Mesothelial cell of epicardium (in vitro differentiated cells): ENCODE results near the gene MSH3. TPM values are rescaled to one million over a fixed set of nuclear protein-coding genes. Genes with fewer than 3 reads are reported as not detected.
"Not testable (repeated sequence)": the region's sequence is repeated elsewhere in the genome, so short reads cannot be mapped to it uniquely, and the experiment has no call there.

Experiments used
- DNase-seq, 2 experiments: peaks; one replicate each; pipeline ENCODE4 v3.0.0; 2021; ENCODE audit warnings: low spot score in 2 of 2; ENCODE audit not compliant: unreplicated experiment in 2 of 2
- H3K27ac Mint-ChIP-seq: 2 replicates; pipeline ENCODE4 v1.8.0; 2021; ENCODE audit warnings: mixed read lengths
- H3K27me3 Mint-ChIP-seq: 2 replicates; pipeline ENCODE4 v1.8.0; 2021; ENCODE audit warnings: low read depth, mixed read lengths
- H3K36me3 Mint-ChIP-seq: 2 replicates; pipeline ENCODE4 v1.8.0; 2021; ENCODE audit warnings: mixed read lengths
- H3K4me1 Mint-ChIP-seq: 2 replicates; pipeline ENCODE4 v1.8.0; 2021; ENCODE audit warnings: mixed read lengths
- H3K4me3 Mint-ChIP-seq: 2 replicates; pipeline ENCODE4 v1.8.0; 2021; ENCODE audit warnings: mild to moderate bottlenecking, moderate library complexity, mixed read lengths
- H3K9me3 Mint-ChIP-seq: 2 replicates; pipeline ENCODE4 v1.8.0; 2021; ENCODE audit warnings: mixed read lengths
- total RNA-seq: library from RNA; stranded (reverse); gene quantifications from 3 replicates; pipeline ENCODE4 v1.2.1, GENCODE V29; 2021
- TF ChIP-seq, protein P1 (sequence below): fragments of 200-600 bp; sonication (generic); IDR thresholded peaks from one replicate; pipeline ENCODE4 v1.5.0; 2021; ENCODE audit warnings: antibody characterized with exemption; ENCODE audit not compliant: unreplicated experiment

Gene MSH3
- total RNA-seq, 1 donor from 2014 or later = 18.4 TPM

DNA sequence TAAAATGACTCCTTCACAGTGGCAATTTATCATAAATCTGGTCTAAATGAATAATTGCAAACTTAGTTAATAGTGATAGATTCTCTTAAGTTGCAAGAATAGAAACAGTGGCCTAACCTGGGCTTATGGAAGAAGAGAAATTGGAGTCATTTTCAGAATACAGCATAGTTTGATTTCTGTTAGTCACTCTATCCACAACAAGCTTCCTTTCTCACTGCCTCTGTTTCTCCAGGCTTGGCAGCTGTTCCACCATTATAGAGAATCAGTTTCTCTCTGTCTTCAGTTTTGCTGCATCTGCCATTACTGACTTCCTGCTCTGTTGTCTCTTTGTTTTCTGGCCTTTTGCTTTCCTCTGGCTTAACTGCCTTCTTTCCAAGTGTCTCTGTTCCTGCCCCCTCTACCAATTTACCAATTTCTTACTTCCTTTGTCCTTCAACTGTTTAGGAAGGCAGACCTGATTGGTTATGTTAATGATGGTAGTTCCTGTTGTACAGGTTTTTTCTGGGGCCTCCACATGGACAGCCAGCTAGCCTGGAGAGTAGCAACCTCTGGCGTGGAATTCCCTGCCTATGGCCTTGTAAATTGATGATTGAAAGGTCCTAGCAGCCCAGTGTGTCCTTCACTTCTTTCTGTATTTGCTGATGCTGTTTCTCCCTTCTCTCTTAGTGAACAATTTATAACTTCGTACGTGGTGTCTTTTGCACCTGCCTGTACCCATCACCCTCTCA is 229.8 kb downstream of the MSH3 start:
- Mint-ChIP-seq H3K4me1 (peaks cover 23% of the 10 kb centered on the region), H3K27me3 (no peaks in the 10 kb centered on the region), H3K27ac (peak overlapping the region; percentile 47), H3K4me3 (no peak overlapping the region), H3K36me3 (peaks cover 20% of the 10 kb centered on the region), H3K9me3 (peaks cover 16% of the 10 kb centered on the region)
- TF ChIP-seq, protein P1, sequence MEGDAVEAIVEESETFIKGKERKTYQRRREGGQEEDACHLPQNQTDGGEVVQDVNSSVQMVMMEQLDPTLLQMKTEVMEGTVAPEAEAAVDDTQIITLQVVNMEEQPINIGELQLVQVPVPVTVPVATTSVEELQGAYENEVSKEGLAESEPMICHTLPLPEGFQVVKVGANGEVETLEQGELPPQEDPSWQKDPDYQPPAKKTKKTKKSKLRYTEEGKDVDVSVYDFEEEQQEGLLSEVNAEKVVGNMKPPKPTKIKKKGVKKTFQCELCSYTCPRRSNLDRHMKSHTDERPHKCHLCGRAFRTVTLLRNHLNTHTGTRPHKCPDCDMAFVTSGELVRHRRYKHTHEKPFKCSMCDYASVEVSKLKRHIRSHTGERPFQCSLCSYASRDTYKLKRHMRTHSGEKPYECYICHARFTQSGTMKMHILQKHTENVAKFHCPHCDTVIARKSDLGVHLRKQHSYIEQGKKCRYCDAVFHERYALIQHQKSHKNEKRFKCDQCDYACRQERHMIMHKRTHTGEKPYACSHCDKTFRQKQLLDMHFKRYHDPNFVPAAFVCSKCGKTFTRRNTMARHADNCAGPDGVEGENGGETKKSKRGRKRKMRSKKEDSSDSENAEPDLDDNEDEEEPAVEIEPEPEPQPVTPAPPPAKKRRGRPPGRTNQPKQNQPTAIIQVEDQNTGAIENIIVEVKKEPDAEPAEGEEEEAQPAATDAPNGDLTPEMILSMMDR = no peak
- no peak for DNase-seq

DNA sequence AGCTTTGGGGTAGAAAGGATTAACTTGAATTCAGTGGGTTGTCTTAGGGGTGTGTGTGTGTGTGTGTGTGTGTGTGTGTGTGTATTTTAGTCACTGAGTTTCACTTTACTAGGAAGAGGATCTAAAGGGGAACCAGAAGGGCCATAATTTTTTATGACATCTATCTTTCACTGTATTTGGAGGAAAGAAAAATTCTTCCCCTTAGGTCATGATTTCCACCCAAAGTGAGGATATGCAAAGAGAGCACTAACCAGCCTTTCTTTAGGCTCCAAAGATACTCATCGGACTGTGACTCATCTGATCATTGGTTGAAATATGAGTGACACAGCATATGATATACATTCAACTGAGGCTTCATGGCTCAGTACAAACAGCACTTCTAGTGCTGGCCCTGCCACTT is 230.5 kb downstream of the MSH3 start:
- TF ChIP-seq, protein P1 = no peak
- Mint-ChIP-seq H3K4me3 (no peak overlapping the region), H3K27ac (peak overlapping the region; percentile 47), H3K9me3 (peaks cover 16% of the 10 kb centered on the region), H3K27me3 (no peaks in the 10 kb centered on the region), H3K4me1 (peaks cover 23% of the 10 kb centered on the region), H3K36me3 (peaks cover 21% of the 10 kb centered on the region)
- DNase-seq = no peak

DNA sequence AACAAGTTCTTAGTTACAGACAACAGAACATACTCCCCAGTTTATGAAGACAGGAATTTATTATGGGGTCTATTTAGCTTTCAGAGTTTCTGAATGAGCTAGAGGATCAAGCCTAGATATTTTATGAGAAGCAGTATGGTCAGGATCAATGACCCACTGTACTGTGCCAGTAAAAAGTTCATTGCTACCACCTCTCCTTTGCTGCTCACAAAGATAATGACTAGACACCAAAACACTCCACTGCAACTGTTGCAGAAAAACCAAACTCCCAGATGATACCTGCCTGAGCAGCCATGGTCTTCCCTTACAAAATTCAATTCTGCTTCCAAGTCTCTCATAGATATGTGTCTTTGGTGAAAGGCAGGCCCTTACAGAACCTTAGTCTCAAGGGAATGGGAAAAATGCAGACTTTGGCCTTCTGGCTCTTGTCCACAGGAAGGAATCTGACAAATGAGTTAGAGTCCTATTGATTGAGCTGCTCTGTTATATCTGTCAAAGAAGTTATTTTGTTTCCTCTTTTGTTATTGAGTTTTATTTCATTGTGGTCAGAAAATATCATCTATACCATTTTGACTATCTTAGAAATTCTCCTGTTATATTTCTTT is 231.0 kb downstream of the MSH3 start:
- peaks cover 20% of the 10 kb centered on the region for H3K4me1 Mint-ChIP-seq
- no peak overlapping the region for H3K4me3 Mint-ChIP-seq
- DNase-seq = no peak
- H3K36me3 Mint-ChIP-seq = peaks cover 21% of the 10 kb centered on the region
- H3K9me3 Mint-ChIP-seq = peaks cover 18% of the 10 kb centered on the region
- H3K27ac Mint-ChIP-seq = peak overlapping the region; percentile 37
- no peaks in the 10 kb centered on the region for H3K27me3 Mint-ChIP-seq
- TF ChIP-seq, protein P1 = no peak

DNA sequence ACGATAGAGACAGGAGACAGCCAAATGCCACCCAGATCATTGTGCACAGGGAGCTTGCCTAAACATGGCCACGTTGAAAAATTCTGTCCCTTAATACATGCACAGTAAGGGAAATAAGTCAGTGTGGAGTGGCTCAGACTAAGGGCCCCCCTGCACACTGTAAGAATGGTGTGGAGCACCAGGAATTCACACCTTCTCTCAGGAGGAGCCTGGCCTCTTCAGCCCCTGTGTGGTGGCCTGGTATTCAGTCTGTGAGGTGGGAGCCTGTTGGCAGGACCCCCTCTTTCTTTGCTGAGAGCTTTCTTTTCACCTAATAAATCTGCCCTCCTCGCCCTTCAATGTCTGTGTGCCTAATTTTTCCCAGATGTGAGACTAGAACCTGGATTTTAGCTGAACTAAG is 239.6 kb downstream of the MSH3 start:
- peak overlapping the region; percentile 1 for H3K27ac Mint-ChIP-seq
- DNase-seq = no peak
- no peaks in the 10 kb centered on the region for H3K27me3 Mint-ChIP-seq
- H3K4me3 Mint-ChIP-seq = no peak overlapping the region
- H3K4me1 Mint-ChIP-seq = peaks cover 6% of the 10 kb centered on the region
- TF ChIP-seq, protein P1 = no peak
- H3K9me3 Mint-ChIP-seq = peaks cover 8% of the 10 kb centered on the region
- H3K36me3 Mint-ChIP-seq = peaks cover 12% of the 10 kb centered on the region

DNA sequence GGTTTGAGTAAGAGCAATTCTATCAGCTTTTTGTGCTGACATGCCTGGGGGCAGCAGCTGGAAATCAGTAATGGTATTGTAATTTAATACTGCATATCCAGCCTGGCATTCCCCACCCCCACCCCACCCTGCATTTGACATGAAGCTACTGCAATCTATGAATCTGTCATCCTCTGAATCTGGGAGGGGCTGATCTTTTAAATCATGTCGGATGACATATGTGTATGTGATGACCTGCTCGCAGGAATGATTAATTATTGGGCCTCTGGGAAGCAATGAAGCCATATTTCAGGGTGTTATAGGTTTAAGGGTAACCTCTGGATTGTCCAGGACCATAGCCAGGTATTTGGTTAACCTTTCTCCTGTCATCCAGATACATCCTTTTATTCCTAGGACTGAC is 241.1 kb downstream of the MSH3 start:
- TF ChIP-seq, protein P1 = no peak
- Mint-ChIP-seq H3K9me3 (peaks cover 6% of the 10 kb centered on the region), H3K4me1 (peaks cover 6% of the 10 kb centered on the region)

DNA sequence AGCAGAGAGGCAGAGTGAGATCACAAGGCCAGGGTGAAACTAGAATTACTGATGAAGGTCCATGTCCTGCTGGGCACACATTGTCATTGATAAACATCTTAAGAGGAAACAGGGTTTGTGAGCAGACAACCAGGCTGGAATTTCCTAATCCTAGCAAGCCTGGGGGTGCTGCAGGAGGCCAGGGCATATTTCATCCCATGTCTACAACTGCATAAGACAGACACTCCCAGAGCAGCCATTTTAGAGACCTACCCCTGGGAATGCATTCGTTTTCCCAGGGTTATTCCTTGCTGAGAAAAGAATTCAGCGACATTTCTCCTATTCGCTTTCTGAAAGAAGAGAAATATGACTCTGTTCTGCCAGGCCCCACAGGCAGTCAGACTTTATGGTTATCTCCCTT is 248.2 kb downstream of the MSH3 start:
- Mint-ChIP-seq H3K9me3 (peaks cover 27% of the 10 kb centered on the region), H3K36me3 (peaks cover 23% of the 10 kb centered on the region)
- not testable (repeated sequence) for H3K27me3 Mint-ChIP-seq, DNase-seq, H3K4me1 Mint-ChIP-seq, H3K27ac Mint-ChIP-seq, H3K4me3 Mint-ChIP-seq

More for the DNA sequence above, 241.1 kb downstream of the MSH3 start:
- H3K27me3 Mint-ChIP-seq = no peaks in the 10 kb centered on the region
- no peak overlapping the region for H3K4me3 Mint-ChIP-seq
- no peak for DNase-seq
- H3K36me3 Mint-ChIP-seq = peaks cover 8% of the 10 kb centered on the region
- no peak overlapping the region for H3K27ac Mint-ChIP-seq
